Measurements from ENCODE around the gene WBP2.

WBP2 gene

DNA sequence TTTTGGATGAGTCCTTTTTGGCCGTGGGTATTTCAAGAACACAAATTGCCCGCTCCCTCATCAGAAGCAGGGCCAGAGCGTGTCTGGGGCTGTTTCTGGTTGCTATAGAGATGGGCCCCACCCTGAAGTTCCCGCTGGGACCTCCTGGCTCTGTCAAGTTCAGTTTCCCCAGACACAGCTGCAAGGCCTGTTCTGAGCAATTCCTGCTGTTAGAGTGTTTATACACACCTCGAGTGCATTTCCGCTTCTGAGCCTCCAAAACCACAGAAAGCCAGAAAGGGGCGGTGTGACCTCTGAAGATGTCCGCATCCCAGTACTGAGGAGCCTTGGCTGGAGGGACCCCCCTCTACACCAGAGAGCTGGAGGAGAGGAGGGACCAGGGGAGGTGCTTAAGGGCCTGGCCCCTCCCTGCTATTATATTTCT lies 9.3 kb upstream of the WBP2 start (continued):
- TF ChIP-seq, protein P1, sequence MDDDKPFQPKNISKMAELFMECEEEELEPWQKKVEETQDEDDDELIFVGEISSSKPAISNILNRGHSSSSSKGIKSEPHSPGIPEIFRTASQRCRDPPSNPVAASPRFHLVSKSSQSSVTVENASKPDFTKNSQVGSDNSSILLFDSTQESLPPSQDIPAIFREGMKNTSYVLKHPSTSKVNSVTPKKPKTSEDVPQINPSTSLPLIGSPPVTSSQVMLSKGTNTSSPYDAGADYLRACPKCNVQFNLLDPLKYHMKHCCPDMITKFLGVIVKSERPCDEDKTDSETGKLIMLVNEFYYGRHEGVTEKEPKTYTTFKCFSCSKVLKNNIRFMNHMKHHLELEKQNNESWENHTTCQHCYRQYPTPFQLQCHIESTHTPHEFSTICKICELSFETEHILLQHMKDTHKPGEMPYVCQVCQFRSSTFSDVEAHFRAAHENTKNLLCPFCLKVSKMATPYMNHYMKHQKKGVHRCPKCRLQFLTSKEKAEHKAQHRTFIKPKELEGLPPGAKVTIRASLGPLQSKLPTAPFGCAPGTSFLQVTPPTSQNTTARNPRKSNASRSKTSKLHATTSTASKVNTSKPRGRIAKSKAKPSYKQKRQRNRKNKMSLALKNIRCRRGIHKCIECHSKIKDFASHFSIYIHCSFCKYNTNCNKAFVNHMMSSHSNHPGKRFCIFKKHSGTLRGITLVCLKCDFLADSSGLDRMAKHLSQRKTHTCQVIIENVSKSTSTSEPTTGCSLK (tag by site-specific recombination; IDR thresholded peaks at IDR 0.05) = no peak
- TF ChIP-seq ZNF324 (tag by site-specific recombination; IDR thresholded peaks at IDR 0.05) (no peak), SP2 (tag by site-specific recombination; IDR thresholded peaks at IDR 0.05) (peak; percentile 67), GLIS1 (tag by site-specific recombination; IDR thresholded peaks at IDR 0.05) (peak; percentile 64), ZNF140 (tag by site-specific recombination; IDR thresholded peaks at IDR 0.05) (no peak), HOXC10 (CRISPR knock-in tag; IDR thresholded peaks at IDR 0.05) (no peak), ZNF211 (tag by site-specific recombination; IDR thresholded peaks at IDR 0.05; ENCODE audit: low read depth) (no peak), ZNF132 (tag by site-specific recombination; IDR thresholded peaks at IDR 0.05; ENCODE audit: borderline replicate concordance) (no peak), ZNF2 (tag by site-specific recombination; IDR thresholded peaks at IDR 0.05) (no peak), ZNF518A (tag by site-specific recombination; conservative IDR thresholded peaks at IDR 0.05; ENCODE audit: low read depth) (no peak), ZNF292 (tag by site-specific recombination; IDR thresholded peaks at IDR 0.05; ENCODE audit: borderline replicate concordance, low read depth) (no peak), ZNF629 (tag by site-specific recombination; IDR thresholded peaks at IDR 0.05) (0 out of 2 replicates have a peak, but pooled peaks have one; percentile 8), ZNF48 (tag by site-specific recombination; IDR thresholded peaks at IDR 0.05) (no peak), YY2 (tag by site-specific recombination; IDR thresholded peaks at IDR 0.05) (no peak), ZBTB7A (tag by site-specific recombination; IDR thresholded peaks at IDR 0.05; ENCODE audit: low read depth) (no peak), SP3 (tag by site-specific recombination; IDR thresholded peaks at IDR 0.05) (no peak), ZBTB26 (tag by site-specific recombination; optimal IDR thresholded peaks at IDR 0.05) (no peak), ZNF239 (tag by site-specific recombination; IDR thresholded peaks at IDR 0.05) (no peak)
- TF ChIP-seq, protein P2, sequence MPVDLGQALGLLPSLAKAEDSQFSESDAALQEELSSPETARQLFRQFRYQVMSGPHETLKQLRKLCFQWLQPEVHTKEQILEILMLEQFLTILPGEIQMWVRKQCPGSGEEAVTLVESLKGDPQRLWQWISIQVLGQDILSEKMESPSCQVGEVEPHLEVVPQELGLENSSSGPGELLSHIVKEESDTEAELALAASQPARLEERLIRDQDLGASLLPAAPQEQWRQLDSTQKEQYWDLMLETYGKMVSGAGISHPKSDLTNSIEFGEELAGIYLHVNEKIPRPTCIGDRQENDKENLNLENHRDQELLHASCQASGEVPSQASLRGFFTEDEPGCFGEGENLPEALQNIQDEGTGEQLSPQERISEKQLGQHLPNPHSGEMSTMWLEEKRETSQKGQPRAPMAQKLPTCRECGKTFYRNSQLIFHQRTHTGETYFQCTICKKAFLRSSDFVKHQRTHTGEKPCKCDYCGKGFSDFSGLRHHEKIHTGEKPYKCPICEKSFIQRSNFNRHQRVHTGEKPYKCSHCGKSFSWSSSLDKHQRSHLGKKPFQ (tag by site-specific recombination; IDR thresholded peaks at IDR 0.05) = no peak
- TF ChIP-seq, protein P3, sequence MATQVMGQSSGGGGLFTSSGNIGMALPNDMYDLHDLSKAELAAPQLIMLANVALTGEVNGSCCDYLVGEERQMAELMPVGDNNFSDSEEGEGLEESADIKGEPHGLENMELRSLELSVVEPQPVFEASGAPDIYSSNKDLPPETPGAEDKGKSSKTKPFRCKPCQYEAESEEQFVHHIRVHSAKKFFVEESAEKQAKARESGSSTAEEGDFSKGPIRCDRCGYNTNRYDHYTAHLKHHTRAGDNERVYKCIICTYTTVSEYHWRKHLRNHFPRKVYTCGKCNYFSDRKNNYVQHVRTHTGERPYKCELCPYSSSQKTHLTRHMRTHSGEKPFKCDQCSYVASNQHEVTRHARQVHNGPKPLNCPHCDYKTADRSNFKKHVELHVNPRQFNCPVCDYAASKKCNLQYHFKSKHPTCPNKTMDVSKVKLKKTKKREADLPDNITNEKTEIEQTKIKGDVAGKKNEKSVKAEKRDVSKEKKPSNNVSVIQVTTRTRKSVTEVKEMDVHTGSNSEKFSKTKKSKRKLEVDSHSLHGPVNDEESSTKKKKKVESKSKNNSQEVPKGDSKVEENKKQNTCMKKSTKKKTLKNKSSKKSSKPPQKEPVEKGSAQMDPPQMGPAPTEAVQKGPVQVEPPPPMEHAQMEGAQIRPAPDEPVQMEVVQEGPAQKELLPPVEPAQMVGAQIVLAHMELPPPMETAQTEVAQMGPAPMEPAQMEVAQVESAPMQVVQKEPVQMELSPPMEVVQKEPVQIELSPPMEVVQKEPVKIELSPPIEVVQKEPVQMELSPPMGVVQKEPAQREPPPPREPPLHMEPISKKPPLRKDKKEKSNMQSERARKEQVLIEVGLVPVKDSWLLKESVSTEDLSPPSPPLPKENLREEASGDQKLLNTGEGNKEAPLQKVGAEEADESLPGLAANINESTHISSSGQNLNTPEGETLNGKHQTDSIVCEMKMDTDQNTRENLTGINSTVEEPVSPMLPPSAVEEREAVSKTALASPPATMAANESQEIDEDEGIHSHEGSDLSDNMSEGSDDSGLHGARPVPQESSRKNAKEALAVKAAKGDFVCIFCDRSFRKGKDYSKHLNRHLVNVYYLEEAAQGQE (tag by site-specific recombination; IDR thresholded peaks at IDR 0.05) = no peak
- TF ChIP-seq, protein P4, sequence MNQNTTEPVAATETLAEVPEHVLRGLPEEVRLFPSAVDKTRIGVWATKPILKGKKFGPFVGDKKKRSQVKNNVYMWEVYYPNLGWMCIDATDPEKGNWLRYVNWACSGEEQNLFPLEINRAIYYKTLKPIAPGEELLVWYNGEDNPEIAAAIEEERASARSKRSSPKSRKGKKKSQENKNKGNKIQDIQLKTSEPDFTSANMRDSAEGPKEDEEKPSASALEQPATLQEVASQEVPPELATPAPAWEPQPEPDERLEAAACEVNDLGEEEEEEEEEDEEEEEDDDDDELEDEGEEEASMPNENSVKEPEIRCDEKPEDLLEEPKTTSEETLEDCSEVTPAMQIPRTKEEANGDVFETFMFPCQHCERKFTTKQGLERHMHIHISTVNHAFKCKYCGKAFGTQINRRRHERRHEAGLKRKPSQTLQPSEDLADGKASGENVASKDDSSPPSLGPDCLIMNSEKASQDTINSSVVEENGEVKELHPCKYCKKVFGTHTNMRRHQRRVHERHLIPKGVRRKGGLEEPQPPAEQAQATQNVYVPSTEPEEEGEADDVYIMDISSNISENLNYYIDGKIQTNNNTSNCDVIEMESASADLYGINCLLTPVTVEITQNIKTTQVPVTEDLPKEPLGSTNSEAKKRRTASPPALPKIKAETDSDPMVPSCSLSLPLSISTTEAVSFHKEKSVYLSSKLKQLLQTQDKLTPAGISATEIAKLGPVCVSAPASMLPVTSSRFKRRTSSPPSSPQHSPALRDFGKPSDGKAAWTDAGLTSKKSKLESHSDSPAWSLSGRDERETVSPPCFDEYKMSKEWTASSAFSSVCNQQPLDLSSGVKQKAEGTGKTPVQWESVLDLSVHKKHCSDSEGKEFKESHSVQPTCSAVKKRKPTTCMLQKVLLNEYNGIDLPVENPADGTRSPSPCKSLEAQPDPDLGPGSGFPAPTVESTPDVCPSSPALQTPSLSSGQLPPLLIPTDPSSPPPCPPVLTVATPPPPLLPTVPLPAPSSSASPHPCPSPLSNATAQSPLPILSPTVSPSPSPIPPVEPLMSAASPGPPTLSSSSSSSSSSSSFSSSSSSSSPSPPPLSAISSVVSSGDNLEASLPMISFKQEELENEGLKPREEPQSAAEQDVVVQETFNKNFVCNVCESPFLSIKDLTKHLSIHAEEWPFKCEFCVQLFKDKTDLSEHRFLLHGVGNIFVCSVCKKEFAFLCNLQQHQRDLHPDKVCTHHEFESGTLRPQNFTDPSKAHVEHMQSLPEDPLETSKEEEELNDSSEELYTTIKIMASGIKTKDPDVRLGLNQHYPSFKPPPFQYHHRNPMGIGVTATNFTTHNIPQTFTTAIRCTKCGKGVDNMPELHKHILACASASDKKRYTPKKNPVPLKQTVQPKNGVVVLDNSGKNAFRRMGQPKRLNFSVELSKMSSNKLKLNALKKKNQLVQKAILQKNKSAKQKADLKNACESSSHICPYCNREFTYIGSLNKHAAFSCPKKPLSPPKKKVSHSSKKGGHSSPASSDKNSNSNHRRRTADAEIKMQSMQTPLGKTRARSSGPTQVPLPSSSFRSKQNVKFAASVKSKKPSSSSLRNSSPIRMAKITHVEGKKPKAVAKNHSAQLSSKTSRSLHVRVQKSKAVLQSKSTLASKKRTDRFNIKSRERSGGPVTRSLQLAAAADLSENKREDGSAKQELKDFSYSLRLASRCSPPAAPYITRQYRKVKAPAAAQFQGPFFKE (tag by site-specific recombination; IDR thresholded peaks at IDR 0.05; ENCODE audit: borderline replicate concordance) = no peak

Data from HEK293 (cell line).